Common myeloid progenitor, CD34-positive (primary cell): ENCODE results near the gene RXYLT1. TPM values are rescaled to one million over a fixed set of nuclear protein-coding genes. Genes with fewer than 3 reads are reported as not detected.
A peak's percentile ranks its signal among the peaks of the same experiment; 100 is the strongest.
"Not testable (repeated sequence)": the region's sequence is repeated elsewhere in the genome, so short reads cannot be mapped to it uniquely, and the experiment has no call there.

Experiments used
- CTCF ChIA-PET: fragments of 350-600 bp; sonication (Branson Sonifier 250); formaldehyde crosslinking; loops from one replicate; lab custom pipeline; 2021; ENCODE audit warnings: antibody characterized with exemption; lab: Charles Lee
- POLR2A ChIA-PET: fragments of 350-600 bp; sonication (Branson Sonifier 250); formaldehyde crosslinking; loops from one replicate; lab custom pipeline; 2021; ENCODE audit warnings: antibody characterized with exemption; lab: Charles Lee
- DNase-seq, 3 donors: peaks; one replicate each; pipeline versions ENCODE4 v3.0.0 to v3.0.0-alpha.2; 2013
- H3K27ac ChIP-seq, 2 experiments: 1 replicate in 1 of 2; 2 replicates in 1 of 2; pipeline ENCODE4 v1.7.0; 2013; ENCODE audit warnings: inconsistent platforms in 2 of 2, low read length in 2 of 2, mild to moderate bottlenecking in 2 of 2, low read depth in 1 of 2, moderate library complexity in 1 of 2; ENCODE audit not compliant: severe bottlenecking in 2 of 2, insufficient read depth in 1 of 2, poor library complexity in 1 of 2
- H3K27me3 ChIP-seq, 5 experiments: replicated peaks in 2 of 5; 1 replicate in 3 of 5; 2 replicates in 2 of 5; pipeline versions ENCODE4 v1.6.1 to v1.7.0; 2013; ENCODE audit warnings: low read length in 4 of 5, mild to moderate bottlenecking in 2 of 5, moderate library complexity in 2 of 5, inconsistent platforms in 1 of 5; ENCODE audit not compliant: insufficient read depth in 5 of 5, control insufficient read depth in 4 of 5
- H3K36me3 ChIP-seq, 4 experiments: 1 replicate in 2 of 4; 2 replicates in 2 of 4; pipeline versions ENCODE4 v1.6.1 to v1.7.0; 2013; ENCODE audit warnings: low read length in 3 of 4, control low read depth in 1 of 4, mild to moderate bottlenecking in 1 of 4; ENCODE audit not compliant: control insufficient read depth in 4 of 4, insufficient read depth in 4 of 4
- H3K4me1 ChIP-seq, 4 experiments: 1 replicate in 3 of 4; 2 replicates in 1 of 4; pipeline versions ENCODE4 v1.6.1 to v1.7.1; 2013; ENCODE audit warnings: low read length in 3 of 4, mild to moderate bottlenecking in 3 of 4, control low read depth in 1 of 4, inconsistent platforms in 1 of 4, moderate library complexity in 1 of 4; ENCODE audit not compliant: control insufficient read depth in 4 of 4, insufficient read depth in 4 of 4; ENCODE audit errors: control extremely low read depth in 1 of 4
- H3K4me3 ChIP-seq, 7 experiments: 1 replicate in 4 of 7; 2 replicates in 3 of 7; pipeline versions ENCODE4 v1.5.1 to v1.7.0; 2013; ENCODE audit warnings: mild to moderate bottlenecking in 7 of 7, low read length in 6 of 7, moderate library complexity in 6 of 7, inconsistent platforms in 2 of 7, low read depth in 2 of 7, control low read depth in 1 of 7; ENCODE audit not compliant: insufficient read depth in 4 of 7, control insufficient read depth in 1 of 7; ENCODE audit errors: extremely low read depth in 1 of 7
- H3K9me3 ChIP-seq, 5 experiments: 1 replicate in 4 of 5; 2 replicates in 1 of 5; pipeline versions ENCODE4 v1.6.1 to v1.7.1; 2013; ENCODE audit warnings: low read length in 4 of 5, mild to moderate bottlenecking in 2 of 5, inconsistent platforms in 1 of 5, low read depth in 1 of 5, moderate library complexity in 1 of 5; ENCODE audit not compliant: control insufficient read depth in 4 of 5, insufficient read depth in 2 of 5; ENCODE audit errors: control extremely low read depth in 1 of 5
- WGBS: methylation state at CpG from one replicate; pipeline ENCODE4 v1.1.5; 2013; ENCODE audit not compliant: insufficient coverage; 5-methylcytosine and 5-hydroxymethylcytosine counted together
- polyA plus RNA-seq: library from polyadenylated mRNA; unstranded; fragments of 120-200 nt; gene quantifications from one replicate; pipeline ENCODE4 v1.2.1, GENCODE V29; 2013

Gene RXYLT1
- 27.1 TPM for polyA plus RNA-seq

- Histone ChIP-seq H3K27ac (peak within 1 kb of the TSS; percentile 84 to 90), H3K9me3 (no peaks in the 10 kb centered on the region), H3K36me3 (peaks cover 4 to 22% (median 14%) of the 10 kb centered on the region in 4 experiments), H3K4me1 (peaks cover 2 to 17% (median 11%) of the 10 kb centered on the region in 4 experiments), H3K27me3 (no peaks in the 10 kb centered on the region), H3K4me3 (peak within 1 kb of the TSS; percentile 85 to 97 (median 92))
- DNase-seq: peak; percentile 74 to 88 (median 79)
- POLR2A ChIA-PET: no interaction called here
- WGBS: under 1% methylated on average over 71 of the region's 86 CpGs
- CTCF ChIA-PET: no interaction called here
Measured at GRCh38 chr12:63779498-63780481, at the start of gene RXYLT1. Gene RXYLT1 (plus strand): TSS chr12:63779909. CDS start chr12:63779961, 52 bp downstream.

GRCh38 chr12:63732779-63733178 is 46.9 kb upstream of the RXYLT1 start:
- H3K4me1 ChIP-seq, POLR2A ChIA-PET, H3K36me3 ChIP-seq, H3K27me3 ChIP-seq, H3K9me3 ChIP-seq, CTCF ChIA-PET, H3K27ac ChIP-seq, DNase-seq, H3K4me3 ChIP-seq: not testable (repeated sequence)

GRCh38 chr12:63733585-63733984 is 46.1 kb upstream of the RXYLT1 start:
- H3K9me3 ChIP-seq, POLR2A ChIA-PET, H3K27ac ChIP-seq, H3K36me3 ChIP-seq, H3K4me1 ChIP-seq, DNase-seq, CTCF ChIA-PET, H3K4me3 ChIP-seq, H3K27me3 ChIP-seq: not testable (repeated sequence)
- WGBS: no CpG with 5 or more reads among the region's 3 CpGs

GRCh38 chr12:63740551-63740950 is 39.2 kb upstream of the RXYLT1 start:
- POLR2A ChIA-PET: not testable (repeated sequence)

GRCh38 chr12:63741431-63741830 is 38.3 kb upstream of the RXYLT1 start:
- H3K4me1 ChIP-seq, H3K4me3 ChIP-seq, POLR2A ChIA-PET, H3K36me3 ChIP-seq, CTCF ChIA-PET, DNase-seq, H3K27me3 ChIP-seq, H3K9me3 ChIP-seq, H3K27ac ChIP-seq: not testable (repeated sequence)
- WGBS: no CpG with 5 or more reads among the region's 1 CpG

More at GRCh38 chr12:63740551-63740950, 39.2 kb upstream of the RXYLT1 start:
- WGBS: no CpG with 5 or more reads among the region's 2 CpGs
- H3K4me3 ChIP-seq, DNase-seq, H3K36me3 ChIP-seq, H3K27ac ChIP-seq, H3K27me3 ChIP-seq, H3K4me1 ChIP-seq, CTCF ChIA-PET, H3K9me3 ChIP-seq: not testable (repeated sequence)

- DNase-seq, H3K27ac ChIP-seq, H3K36me3 ChIP-seq, H3K4me3 ChIP-seq, H3K27me3 ChIP-seq, H3K4me1 ChIP-seq, CTCF ChIA-PET, H3K9me3 ChIP-seq, POLR2A ChIA-PET: not testable (repeated sequence)
- WGBS: no CpG with 5 or more reads among the region's 2 CpGs
Measured at GRCh38 chr12:63744110-63744509, 35.6 kb upstream of the RXYLT1 start.

GRCh38 chr12:63746470-63746869 is 33.2 kb upstream of the RXYLT1 start:
- H3K9me3 ChIP-seq, CTCF ChIA-PET, DNase-seq, POLR2A ChIA-PET, H3K36me3 ChIP-seq, H3K4me3 ChIP-seq, H3K27me3 ChIP-seq, H3K27ac ChIP-seq, H3K4me1 ChIP-seq: not testable (repeated sequence)
- WGBS: 83% methylated on average over 8 of the region's 11 CpGs
